ENCODE results near the gene MUC6.

The MUC6 gene

DNA sequence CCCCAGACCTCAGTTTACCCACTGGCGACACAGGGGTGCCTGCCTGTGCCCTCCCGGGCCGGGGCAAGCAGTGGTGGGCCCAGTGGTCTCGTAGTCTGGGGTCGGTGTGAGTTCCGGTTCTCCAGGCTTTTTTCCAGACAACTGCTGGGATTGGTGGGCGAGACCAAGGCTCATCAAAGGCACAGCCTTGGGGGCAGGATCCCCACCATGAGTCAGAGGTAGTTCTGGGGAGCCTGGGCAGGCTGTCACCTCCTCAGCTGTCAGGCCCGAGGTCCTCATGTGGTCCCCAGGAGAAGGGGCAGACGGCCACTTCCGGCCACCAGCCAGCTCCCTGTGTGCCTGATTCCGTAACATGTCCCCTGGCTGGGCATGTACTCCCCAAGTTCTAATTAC lies 37.3 kb upstream of the MUC6 start:
- TF ChIP-seq CSDC2 (CRISPR knock-in tag; IDR thresholded peaks at IDR 0.05) (no peak), ESRRG (CRISPR knock-in tag; IDR thresholded peaks at IDR 0.05) (no peak), ZNF70 (CRISPR knock-in tag; IDR thresholded peaks at IDR 0.05) (no peak), ZFP30 (CRISPR knock-in tag; IDR thresholded peaks at IDR 0.05) (no peak), ZNF8 (CRISPR knock-in tag; IDR thresholded peaks at IDR 0.05) (no peak)
- TF ChIP-seq, protein P1, sequence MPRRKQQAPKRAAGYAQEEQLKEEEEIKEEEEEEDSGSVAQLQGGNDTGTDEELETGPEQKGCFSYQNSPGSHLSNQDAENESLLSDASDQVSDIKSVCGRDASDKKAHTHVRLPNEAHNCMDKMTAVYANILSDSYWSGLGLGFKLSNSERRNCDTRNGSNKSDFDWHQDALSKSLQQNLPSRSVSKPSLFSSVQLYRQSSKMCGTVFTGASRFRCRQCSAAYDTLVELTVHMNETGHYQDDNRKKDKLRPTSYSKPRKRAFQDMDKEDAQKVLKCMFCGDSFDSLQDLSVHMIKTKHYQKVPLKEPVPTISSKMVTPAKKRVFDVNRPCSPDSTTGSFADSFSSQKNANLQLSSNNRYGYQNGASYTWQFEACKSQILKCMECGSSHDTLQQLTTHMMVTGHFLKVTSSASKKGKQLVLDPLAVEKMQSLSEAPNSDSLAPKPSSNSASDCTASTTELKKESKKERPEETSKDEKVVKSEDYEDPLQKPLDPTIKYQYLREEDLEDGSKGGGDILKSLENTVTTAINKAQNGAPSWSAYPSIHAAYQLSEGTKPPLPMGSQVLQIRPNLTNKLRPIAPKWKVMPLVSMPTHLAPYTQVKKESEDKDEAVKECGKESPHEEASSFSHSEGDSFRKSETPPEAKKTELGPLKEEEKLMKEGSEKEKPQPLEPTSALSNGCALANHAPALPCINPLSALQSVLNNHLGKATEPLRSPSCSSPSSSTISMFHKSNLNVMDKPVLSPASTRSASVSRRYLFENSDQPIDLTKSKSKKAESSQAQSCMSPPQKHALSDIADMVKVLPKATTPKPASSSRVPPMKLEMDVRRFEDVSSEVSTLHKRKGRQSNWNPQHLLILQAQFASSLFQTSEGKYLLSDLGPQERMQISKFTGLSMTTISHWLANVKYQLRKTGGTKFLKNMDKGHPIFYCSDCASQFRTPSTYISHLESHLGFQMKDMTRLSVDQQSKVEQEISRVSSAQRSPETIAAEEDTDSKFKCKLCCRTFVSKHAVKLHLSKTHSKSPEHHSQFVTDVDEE (CRISPR knock-in tag; IDR thresholded peaks at IDR 0.05) = no peak
- TF ChIP-seq, protein P2, sequence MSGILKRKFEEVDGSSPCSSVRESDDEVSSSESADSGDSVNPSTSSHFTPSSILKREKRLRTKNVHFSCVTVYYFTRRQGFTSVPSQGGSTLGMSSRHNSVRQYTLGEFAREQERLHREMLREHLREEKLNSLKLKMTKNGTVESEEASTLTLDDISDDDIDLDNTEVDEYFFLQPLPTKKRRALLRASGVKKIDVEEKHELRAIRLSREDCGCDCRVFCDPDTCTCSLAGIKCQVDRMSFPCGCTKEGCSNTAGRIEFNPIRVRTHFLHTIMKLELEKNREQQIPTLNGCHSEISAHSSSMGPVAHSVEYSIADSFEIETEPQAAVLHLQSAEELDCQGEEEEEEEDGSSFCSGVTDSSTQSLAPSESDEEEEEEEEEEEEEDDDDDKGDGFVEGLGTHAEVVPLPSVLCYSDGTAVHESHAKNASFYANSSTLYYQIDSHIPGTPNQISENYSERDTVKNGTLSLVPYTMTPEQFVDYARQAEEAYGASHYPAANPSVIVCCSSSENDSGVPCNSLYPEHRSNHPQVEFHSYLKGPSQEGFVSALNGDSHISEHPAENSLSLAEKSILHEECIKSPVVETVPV (CRISPR knock-in tag; IDR thresholded peaks at IDR 0.05) = no peak
- TF ChIP-seq, protein P3, sequence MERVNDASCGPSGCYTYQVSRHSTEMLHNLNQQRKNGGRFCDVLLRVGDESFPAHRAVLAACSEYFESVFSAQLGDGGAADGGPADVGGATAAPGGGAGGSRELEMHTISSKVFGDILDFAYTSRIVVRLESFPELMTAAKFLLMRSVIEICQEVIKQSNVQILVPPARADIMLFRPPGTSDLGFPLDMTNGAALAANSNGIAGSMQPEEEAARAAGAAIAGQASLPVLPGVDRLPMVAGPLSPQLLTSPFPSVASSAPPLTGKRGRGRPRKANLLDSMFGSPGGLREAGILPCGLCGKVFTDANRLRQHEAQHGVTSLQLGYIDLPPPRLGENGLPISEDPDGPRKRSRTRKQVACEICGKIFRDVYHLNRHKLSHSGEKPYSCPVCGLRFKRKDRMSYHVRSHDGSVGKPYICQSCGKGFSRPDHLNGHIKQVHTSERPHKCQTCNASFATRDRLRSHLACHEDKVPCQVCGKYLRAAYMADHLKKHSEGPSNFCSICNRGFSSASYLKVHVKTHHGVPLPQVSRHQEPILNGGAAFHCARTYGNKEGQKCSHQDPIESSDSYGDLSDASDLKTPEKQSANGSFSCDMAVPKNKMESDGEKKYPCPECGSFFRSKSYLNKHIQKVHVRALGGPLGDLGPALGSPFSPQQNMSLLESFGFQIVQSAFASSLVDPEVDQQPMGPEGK (CRISPR knock-in tag; IDR thresholded peaks at IDR 0.05; ENCODE audit: borderline replicate concordance) = no peak
- no peak for ATAC-seq

DNA sequence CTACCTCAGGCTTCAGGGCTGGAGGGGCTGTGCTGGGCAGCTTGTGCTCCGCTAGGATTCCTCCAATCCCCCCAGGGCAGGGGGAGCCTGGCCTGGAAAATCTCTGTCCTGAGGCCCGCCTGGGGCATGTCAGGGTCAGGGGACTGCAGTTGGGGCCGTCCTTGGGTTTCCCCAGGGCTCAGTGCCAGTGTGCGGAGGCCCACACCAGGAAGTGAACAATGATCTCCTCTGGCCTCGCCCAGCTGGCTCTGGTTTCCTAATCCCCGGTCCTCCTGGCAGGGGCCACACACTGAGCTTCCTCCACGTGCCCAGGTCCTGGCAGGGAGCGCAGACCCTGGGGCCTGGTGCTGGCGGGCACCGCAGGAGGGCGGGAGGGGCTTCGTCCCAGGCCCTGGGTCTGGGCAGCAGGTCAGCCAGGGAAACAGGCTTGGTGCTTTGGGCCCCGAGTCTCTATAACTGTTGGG lies 36.8 kb upstream of the MUC6 start:
- ATAC-seq = peak; percentile 30
- TF ChIP-seq ZFP30 (CRISPR knock-in tag; IDR thresholded peaks at IDR 0.05) (no peak), TCF4 (CRISPR knock-in tag; IDR thresholded peaks at IDR 0.05; ENCODE audit: borderline replicate concordance) (no peak)

DNA sequence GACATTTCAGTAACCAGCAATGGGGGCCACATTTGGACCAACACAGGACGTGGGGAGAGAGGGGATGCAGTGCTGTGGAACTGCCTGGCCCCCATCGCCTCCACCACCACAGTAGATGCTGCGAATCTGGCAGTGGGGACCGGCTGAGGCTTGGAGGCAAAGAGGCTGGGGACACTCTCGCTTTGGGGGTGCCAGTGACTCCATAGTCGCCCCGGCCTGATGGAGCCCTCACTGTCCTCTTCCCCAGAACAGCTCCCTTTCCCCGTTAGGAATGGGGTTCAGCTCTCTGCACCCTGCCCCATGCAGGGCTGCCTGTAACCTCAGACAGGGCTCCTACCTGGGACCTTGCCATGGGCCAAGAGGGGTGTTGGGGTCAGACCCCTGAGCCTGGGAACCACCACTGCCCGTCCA lies 36.3 kb upstream of the MUC6 start:
- no peak for ATAC-seq
- no peak for TF ChIP-seq ARNTL (CRISPR knock-in tag; IDR thresholded peaks at IDR 0.05; ENCODE audit: borderline replicate concordance, low read depth)
- TF ChIP-seq ZNF565 (CRISPR knock-in tag; conservative IDR thresholded peaks at IDR 0.05; ENCODE audit: low read depth) = no peak
- TF ChIP-seq RARB (CRISPR knock-in tag; IDR thresholded peaks at IDR 0.05) = no peak
- TF ChIP-seq CSDC2 (CRISPR knock-in tag; IDR thresholded peaks at IDR 0.05) = no peak
- no peak for TF ChIP-seq PPARA (CRISPR knock-in tag; IDR thresholded peaks at IDR 0.05; ENCODE audit: borderline replicate concordance)
- TF ChIP-seq, protein P4, sequence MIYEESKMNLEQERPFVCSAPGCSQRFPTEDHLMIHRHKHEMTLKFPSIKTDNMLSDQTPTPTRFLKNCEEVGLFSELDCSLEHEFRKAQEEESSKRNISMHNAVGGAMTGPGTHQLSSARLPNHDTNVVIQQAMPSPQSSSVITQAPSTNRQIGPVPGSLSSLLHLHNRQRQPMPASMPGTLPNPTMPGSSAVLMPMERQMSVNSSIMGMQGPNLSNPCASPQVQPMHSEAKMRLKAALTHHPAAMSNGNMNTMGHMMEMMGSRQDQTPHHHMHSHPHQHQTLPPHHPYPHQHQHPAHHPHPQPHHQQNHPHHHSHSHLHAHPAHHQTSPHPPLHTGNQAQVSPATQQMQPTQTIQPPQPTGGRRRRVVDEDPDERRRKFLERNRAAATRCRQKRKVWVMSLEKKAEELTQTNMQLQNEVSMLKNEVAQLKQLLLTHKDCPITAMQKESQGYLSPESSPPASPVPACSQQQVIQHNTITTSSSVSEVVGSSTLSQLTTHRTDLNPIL (CRISPR knock-in tag; IDR thresholded peaks at IDR 0.05; ENCODE audit: low read depth) = no peak
- no peak for TF ChIP-seq ESRRG (CRISPR knock-in tag; IDR thresholded peaks at IDR 0.05)
- TF ChIP-seq, protein P5, sequence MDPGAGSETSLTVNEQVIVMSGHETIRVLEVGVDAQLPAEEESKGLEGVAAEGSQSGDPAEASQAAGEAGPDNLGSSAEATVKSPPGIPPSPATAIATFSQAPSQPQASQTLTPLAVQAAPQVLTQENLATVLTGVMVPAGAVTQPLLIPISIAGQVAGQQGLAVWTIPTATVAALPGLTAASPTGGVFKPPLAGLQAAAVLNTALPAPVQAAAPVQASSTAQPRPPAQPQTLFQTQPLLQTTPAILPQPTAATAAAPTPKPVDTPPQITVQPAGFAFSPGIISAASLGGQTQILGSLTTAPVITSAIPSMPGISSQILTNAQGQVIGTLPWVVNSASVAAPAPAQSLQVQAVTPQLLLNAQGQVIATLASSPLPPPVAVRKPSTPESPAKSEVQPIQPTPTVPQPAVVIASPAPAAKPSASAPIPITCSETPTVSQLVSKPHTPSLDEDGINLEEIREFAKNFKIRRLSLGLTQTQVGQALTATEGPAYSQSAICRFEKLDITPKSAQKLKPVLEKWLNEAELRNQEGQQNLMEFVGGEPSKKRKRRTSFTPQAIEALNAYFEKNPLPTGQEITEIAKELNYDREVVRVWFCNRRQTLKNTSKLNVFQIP (CRISPR knock-in tag; IDR thresholded peaks at IDR 0.05; ENCODE audit: borderline replicate concordance, low read depth) = no peak
- no peak for TF ChIP-seq ZNF70 (CRISPR knock-in tag; IDR thresholded peaks at IDR 0.05)
- TF ChIP-seq, protein P1 (CRISPR knock-in tag; IDR thresholded peaks at IDR 0.05) = no peak
- no peak for TF ChIP-seq ZFP30 (CRISPR knock-in tag; IDR thresholded peaks at IDR 0.05)
- TF ChIP-seq BACH2 (CRISPR knock-in tag; IDR thresholded peaks at IDR 0.05; ENCODE audit: borderline replicate concordance) = no peak
- TF ChIP-seq TCF4 (CRISPR knock-in tag; IDR thresholded peaks at IDR 0.05; ENCODE audit: borderline replicate concordance) = no peak
- TF ChIP-seq OSR1 (CRISPR knock-in tag; IDR thresholded peaks at IDR 0.05) = no peak
- TF ChIP-seq ZC3H10 (CRISPR knock-in tag; IDR thresholded peaks at IDR 0.05) = no peak
- TF ChIP-seq, protein P3 (CRISPR knock-in tag; IDR thresholded peaks at IDR 0.05; ENCODE audit: borderline replicate concordance) = no peak
- TF ChIP-seq SNAI2 (CRISPR knock-in tag; IDR thresholded peaks at IDR 0.05) = no peak
- no peak for TF ChIP-seq ZNF8 (CRISPR knock-in tag; IDR thresholded peaks at IDR 0.05)
- TF ChIP-seq, protein P2 (CRISPR knock-in tag; IDR thresholded peaks at IDR 0.05) = no peak
- TF ChIP-seq ISL1 (CRISPR knock-in tag; IDR thresholded peaks at IDR 0.05) = no peak

All from SK-N-SH treated with all-trans-retinoic acid at 6 μM for 48 hours (cell line).